Heart left ventricle (tissue), 16 donors: ENCODE measurements around the gene OMP. TPM values are rescaled to one million over a fixed set of nuclear protein-coding genes. Genes with fewer than 3 reads are reported as not detected.

Experiments used
- ATAC-seq, 4 donors: fragments of 200-7000 bp; cut with Tn5 transposase; one replicate each; pipeline ENCODE4 v1.9.1; 2020 to 2022; ENCODE audit warnings: moderate library complexity in 4 of 4, mild to moderate bottlenecking in 3 of 4, moderate number of reproducible peaks in 1 of 4
- DNase-seq, 5 donors: peaks; one replicate each; pipeline ENCODE4 v3.0.0-alpha.2; 2020
- H3K27ac ChIP-seq, 12 donors: fragments of 200-600 bp; sonication (generic) in 4 of 12; one replicate each; pipeline versions ENCODE4 v1.5.0 to v1.8.0; 2016 to 2022; ENCODE audit warnings: mild to moderate bottlenecking in 2 of 12
- H3K27me3 ChIP-seq, 9 donors: fragments of 200-600 bp; sonication (generic) in 2 of 9; one replicate each; pipeline versions ENCODE4 v1.5.1 to v1.8.0; 2016 to 2022; ENCODE audit warnings: mild to moderate bottlenecking in 3 of 9
- H3K36me3 ChIP-seq, 9 donors: fragments of 200-600 bp; sonication (generic) in 2 of 9; one replicate each; pipeline versions ENCODE4 v1.5.0 to v1.8.0; 2018 to 2022; ENCODE audit warnings: mild to moderate bottlenecking in 2 of 9
- H3K4me1 ChIP-seq, 12 donors: fragments of 200-600 bp; sonication (generic) in 4 of 12; one replicate each; pipeline versions ENCODE4 v1.5.0 to v1.8.0; 2016 to 2022; ENCODE audit warnings: mild to moderate bottlenecking in 3 of 12
- H3K4me3 ChIP-seq, 12 donors: fragments of 200-600 bp; sonication (generic) in 4 of 12; one replicate each; pipeline versions ENCODE4 v1.5.0 to v1.8.0; 2017 to 2022; ENCODE audit warnings: mild to moderate bottlenecking in 9 of 12, moderate library complexity in 4 of 12
- H3K9me3 ChIP-seq, 12 donors: fragments of 200-600 bp; sonication (generic) in 4 of 12; one replicate each; pipeline versions ENCODE4 v1.5.0 to v1.8.0; 2016 to 2022; ENCODE audit warnings: mild to moderate bottlenecking in 1 of 12
- POLR2A ChIP-seq, 2 donors: fragments of 450-650 bp; IDR thresholded peaks; one replicate each; pipeline ENCODE4 v1.6.1; 2017; ENCODE audit warnings: antibody characterized with exemption in 2 of 2, mild to moderate bottlenecking in 2 of 2, moderate library complexity in 2 of 2
- WGBS, 4 donors: extraction: QIAGEN DNeasy Blood & Tissue Kit in 2 of 4; methylation state at CpG; one replicate each; pipeline versions ENCODE4 v1.1.5 to v1.1.7; 2013 to 2018; 5-methylcytosine and 5-hydroxymethylcytosine counted together
- intact Hi-C, 10 donors: fragments of 100-400 bp; cut with DNase I; formaldehyde crosslinking; loops; one replicate each; pipeline versions ENCODE4 v1.11.1 to v1.14.2; 2022
- polyA plus RNA-seq, 2 donors: library from polyadenylated mRNA; stranded (reverse); fragments of 200-250 nt; gene quantifications; one replicate each; pipeline ENCODE4 v1.2.3, GENCODE V29; 2013
- total RNA-seq, 9 donors: library from RNA; depleted of rRNA in 2 of 9; stranded (reverse); fragments of >200 nt in 2 of 9; fragmentation: NEBNext Ultra II Directional in 3 of 9; extraction: Animal tissue kit (Norgen Biotek cat#: 25700) in 3 of 9; gene quantifications; one replicate each; pipeline versions ENCODE4 v1.1.0 to v1.2.4, GENCODE V29; 2016 to 2023
- TF ChIP-seq, protein P1 (sequence below), 12 donors: fragments of 200-600 bp; sonication (generic) in 4 of 12; IDR thresholded peaks; one replicate each; pipeline versions ENCODE4 v1.5.0 to v1.8.0; 2018 to 2022; ENCODE audit warnings: antibody characterized with exemption in 12 of 12, mild to moderate bottlenecking in 5 of 12
- donor health status: ischemic (EF 13 %, LVEDD 7.1; RV severe dilation, severe dysfunction).
- donor health status: healthy with polysubstance abuse.
- donor health status: DM: no; HTN: yes; CAD: no.
- donor health status: DM: no; HTN: no; CAD: no.
- donor health status: ischemic (EF 25% LVEDD 6.9; RV normal size, moderate dysfunction).
- donor health status: ischemic (EF 25% LVEDD 5.7; RV mildly dilated, moderate dysfunction).
- donor health status: healthy.
- donor health status: DM: yes; HTN: yes; CAD: no.
- donor health status: ischemic (EF 35%, LVEDD 5.7; RV mildly dilated, moderate dysfunction).
- donor health status: nonischemic (EF 11% LVEDD 7.7; RV severe dilation, severe dysfunction).
- donor health status: DM: yes; HTN: yes; CAD: no.
- donor health status: PGD.
- donor health status: ischemic (EF 29% LVEDD 5.4; RV normal size, mild dysfunction).
- donor health status: nonischemic (EF 23%, LVEDD 6.1; RV moderate dilation, normal function).

The OMP gene
- total and polyA plus RNA-seq, 11 donors: not detected

DNA sequence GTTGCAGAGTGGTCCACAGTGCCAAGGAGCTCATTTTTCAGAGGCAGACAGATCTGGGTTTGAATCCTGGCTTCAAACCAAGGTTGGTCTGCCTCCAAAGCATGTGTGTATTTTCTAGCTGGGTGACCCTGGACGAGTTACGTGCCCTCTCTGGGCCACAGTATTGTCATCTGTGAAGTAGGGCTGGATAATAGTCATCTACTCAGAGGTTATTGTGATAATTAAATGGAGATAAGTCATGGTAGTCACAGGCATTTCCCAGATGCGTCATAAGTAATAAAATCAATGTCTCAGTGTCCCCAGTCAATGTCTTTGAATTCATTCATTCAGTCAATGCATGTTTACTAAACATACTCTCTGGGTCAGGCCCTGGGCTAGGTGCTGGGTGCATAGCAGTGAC, 8.6 kb downstream of the OMP start:
- WGBS, 4 donors: 88 to 95% (median 92%) methylated on average over 3 of the region's 3 CpGs
- no peak for ATAC-seq

DNA sequence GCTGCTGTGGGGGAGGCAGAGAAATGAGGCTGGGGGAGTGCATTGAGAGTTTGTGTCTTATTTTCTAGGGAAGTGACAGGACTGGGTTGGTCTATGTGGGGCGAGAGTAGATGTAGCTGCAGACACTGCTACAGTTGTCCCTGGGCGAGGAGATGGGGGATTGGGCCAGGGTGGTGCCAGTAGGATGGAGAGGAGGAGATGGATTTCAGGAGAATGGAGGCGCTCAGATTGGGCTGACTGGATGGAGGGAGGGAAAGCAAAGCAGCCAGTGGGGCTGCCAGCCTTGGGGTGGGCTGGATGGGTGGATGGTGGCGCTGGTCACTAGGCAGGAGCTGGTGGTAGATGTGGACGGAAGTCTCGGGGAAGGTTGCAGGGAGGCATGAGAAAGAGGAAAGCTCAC, 9.3 kb downstream of the OMP start:
- 98 to 99% (median 98%) methylated on average over 6 of the region's 6 CpGs for WGBS, 4 donors
- intact Hi-C loops: no loop called here
- ATAC-seq (no peak), DNase-seq (peak in 1 of 5 donors; percentile 26)
- H3K4me3 ChIP-seq: no peak overlapping the region
- H3K27ac ChIP-seq: no peak overlapping the region
- no peaks in the 10 kb centered on the region for H3K36me3 ChIP-seq
- H3K27me3 ChIP-seq: no peaks in the 10 kb centered on the region
- H3K4me1 ChIP-seq: peaks cover 0 to 13% (median 3%) of the 10 kb centered on the region in 12 donors
- no peaks in the 10 kb centered on the region for H3K9me3 ChIP-seq
- TF ChIP-seq POLR2A (IDR thresholded peaks at IDR 0.05): no peak
- TF ChIP-seq, protein P1, sequence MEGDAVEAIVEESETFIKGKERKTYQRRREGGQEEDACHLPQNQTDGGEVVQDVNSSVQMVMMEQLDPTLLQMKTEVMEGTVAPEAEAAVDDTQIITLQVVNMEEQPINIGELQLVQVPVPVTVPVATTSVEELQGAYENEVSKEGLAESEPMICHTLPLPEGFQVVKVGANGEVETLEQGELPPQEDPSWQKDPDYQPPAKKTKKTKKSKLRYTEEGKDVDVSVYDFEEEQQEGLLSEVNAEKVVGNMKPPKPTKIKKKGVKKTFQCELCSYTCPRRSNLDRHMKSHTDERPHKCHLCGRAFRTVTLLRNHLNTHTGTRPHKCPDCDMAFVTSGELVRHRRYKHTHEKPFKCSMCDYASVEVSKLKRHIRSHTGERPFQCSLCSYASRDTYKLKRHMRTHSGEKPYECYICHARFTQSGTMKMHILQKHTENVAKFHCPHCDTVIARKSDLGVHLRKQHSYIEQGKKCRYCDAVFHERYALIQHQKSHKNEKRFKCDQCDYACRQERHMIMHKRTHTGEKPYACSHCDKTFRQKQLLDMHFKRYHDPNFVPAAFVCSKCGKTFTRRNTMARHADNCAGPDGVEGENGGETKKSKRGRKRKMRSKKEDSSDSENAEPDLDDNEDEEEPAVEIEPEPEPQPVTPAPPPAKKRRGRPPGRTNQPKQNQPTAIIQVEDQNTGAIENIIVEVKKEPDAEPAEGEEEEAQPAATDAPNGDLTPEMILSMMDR (IDR thresholded peaks at IDR 0.05): no peak

More for the DNA sequence above, 8.6 kb downstream of the OMP start:
- intact Hi-C loops: no loop called here
- Histone ChIP-seq H3K27me3 (no peaks in the 10 kb centered on the region), H3K27ac (no peak overlapping the region), H3K9me3 (no peaks in the 10 kb centered on the region), H3K4me3 (no peak overlapping the region), H3K4me1 (peaks cover 0 to 13% (median 3%) of the 10 kb centered on the region in 12 donors), H3K36me3 (no peaks in the 10 kb centered on the region)
- TF ChIP-seq, protein P1 (IDR thresholded peaks at IDR 0.05): no peak
- TF ChIP-seq POLR2A (IDR thresholded peaks at IDR 0.05): no peak
- no peak for DNase-seq

DNA sequence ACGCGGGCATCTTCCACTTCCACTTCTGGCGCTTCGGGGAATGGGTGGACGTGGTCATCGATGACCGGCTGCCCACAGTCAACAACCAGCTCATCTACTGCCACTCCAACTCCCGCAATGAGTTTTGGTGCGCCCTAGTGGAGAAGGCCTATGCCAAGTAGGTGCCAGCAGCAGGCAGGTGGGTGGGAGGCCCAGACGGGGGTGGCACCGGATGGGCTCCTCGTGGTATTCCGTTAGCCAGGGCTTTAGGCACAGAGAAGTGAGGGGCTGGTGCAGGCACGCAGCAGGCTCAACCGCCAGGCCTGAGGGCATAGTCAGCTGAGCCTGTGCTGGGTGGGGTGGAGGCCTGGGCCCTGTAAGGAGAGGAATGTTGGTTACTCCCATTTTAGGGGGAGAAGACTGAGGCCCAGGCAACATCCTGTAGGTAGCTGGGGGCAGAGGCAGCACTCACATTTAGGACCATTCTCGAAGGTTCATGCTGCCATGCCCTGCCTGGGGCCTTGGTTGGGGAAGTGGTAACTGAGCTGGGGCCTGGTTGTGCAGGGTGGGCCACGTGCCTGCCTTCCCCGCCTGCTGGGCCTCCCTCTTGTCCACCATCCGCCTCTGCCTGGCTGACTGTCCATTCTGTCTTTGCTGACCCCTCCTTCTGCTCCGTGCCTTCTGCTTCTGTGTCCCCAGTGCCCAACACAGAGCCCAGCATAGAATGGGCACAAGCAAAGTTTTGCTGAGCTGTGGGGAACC, 10.2 kb downstream of the OMP start:
- Histone ChIP-seq H3K36me3 (no peaks in the 10 kb centered on the region), H3K27ac (no peak overlapping the region), H3K27me3 (no peaks in the 10 kb centered on the region), H3K4me1 (peaks cover 0 to 12% (median 3%) of the 10 kb centered on the region in 12 donors), H3K9me3 (no peaks in the 10 kb centered on the region), H3K4me3 (no peak overlapping the region)
- 95 to 97% (median 96%) methylated on average over 17 to 20 of the region's 20 CpGs for WGBS, 4 donors
- intact Hi-C loops: no loop called here
- DNase-seq (peak in 1 of 5 donors; percentile 48), ATAC-seq (no peak)
- TF ChIP-seq, protein P1 (IDR thresholded peaks at IDR 0.05): no peak
- TF ChIP-seq POLR2A (IDR thresholded peaks at IDR 0.05): no peak

DNA sequence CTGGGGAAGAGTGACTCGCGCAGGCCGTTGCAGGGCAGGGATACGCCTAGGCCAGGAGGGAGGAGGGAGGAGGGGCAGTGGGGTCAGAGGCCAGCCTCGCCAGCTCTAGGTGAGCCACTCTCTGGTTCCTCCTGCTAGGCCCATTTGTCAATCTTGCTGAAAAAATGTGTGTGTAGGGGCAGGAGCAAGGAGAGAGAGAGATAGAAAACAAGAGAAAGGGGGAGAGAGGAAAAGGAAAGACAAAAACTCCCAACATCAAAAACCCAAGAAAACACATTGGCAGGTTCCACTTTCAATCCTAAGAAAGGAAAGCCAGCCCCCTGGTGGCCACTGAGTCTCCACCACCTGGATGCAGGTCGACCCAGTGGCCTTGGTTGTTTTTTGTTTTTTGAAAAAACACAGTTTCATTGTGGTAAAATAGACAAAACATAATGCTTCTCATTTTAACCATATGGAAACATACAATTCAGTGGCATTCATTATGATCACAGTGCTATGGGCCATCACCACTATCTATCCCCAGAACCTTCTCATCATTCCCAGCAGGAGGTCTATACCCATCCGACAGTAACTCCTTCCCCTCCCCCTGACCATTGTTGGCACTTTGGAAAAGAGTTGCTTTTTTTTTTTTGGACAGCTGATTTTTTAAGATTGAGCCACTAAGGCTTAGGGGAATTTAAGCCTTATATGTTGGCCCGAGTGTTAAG, 10.9 kb downstream of the OMP start:
- WGBS, 4 donors: 71 to 84% (median 78%) methylated on average over 8 of the region's 8 CpGs
- H3K9me3 ChIP-seq: no peaks in the 10 kb centered on the region
- no peak for TF ChIP-seq POLR2A (IDR thresholded peaks at IDR 0.05)
- TF ChIP-seq, protein P1 (IDR thresholded peaks at IDR 0.05): peak in 11 of 12 donors; percentile 23 to 49 (median 36)
- ATAC-seq (no peak), DNase-seq (peak in 1 of 5 donors; percentile 5)
- no peaks in the 10 kb centered on the region for H3K27me3 ChIP-seq
- H3K27ac ChIP-seq: no peak overlapping the region
- intact Hi-C loops: no loop called here
- no peak overlapping the region for H3K4me3 ChIP-seq
- peaks cover 0 to 6% (median 0%) of the 10 kb centered on the region in 12 donors for H3K4me1 ChIP-seq
- H3K36me3 ChIP-seq: peaks cover 0 to 4% (median 0%) of the 10 kb centered on the region in 9 donors
